ENCODE results near the gene ZNF189.

DNA sequence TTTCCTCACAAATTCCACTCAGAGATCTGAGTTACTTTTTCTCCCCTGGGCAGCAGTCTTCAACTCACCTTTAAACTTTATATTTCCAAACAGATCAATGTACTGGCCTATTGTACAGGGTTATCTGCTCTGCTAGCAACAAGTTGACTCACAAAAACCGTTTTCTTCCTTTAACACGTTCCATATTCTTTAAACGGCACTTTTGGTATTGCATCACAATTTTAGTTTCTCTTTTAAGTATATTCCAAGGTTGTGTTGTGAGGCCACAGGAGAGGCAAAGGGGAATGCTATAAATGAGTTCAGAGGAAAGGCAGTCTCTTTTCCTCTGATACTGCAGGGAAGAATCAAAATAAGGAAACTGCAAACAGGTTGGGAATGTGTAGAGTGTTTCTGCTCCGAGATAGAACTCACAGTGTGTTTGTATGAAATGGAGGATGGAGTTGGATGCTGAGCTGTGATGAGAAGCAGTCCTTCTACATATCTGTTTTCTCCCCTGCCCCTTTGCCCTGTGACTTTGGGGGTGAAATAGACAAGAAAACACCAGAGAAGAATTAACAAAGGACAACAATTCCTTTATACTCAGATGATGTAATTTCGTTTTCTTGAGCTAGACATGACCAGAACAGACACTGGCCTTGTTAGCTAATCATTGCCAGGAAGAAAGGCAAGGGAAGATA is 46.8 kb downstream of the ZNF189 start:
- TF ChIP-seq, protein P1, sequence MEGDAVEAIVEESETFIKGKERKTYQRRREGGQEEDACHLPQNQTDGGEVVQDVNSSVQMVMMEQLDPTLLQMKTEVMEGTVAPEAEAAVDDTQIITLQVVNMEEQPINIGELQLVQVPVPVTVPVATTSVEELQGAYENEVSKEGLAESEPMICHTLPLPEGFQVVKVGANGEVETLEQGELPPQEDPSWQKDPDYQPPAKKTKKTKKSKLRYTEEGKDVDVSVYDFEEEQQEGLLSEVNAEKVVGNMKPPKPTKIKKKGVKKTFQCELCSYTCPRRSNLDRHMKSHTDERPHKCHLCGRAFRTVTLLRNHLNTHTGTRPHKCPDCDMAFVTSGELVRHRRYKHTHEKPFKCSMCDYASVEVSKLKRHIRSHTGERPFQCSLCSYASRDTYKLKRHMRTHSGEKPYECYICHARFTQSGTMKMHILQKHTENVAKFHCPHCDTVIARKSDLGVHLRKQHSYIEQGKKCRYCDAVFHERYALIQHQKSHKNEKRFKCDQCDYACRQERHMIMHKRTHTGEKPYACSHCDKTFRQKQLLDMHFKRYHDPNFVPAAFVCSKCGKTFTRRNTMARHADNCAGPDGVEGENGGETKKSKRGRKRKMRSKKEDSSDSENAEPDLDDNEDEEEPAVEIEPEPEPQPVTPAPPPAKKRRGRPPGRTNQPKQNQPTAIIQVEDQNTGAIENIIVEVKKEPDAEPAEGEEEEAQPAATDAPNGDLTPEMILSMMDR (IDR thresholded peaks at IDR 0.05 in 4 of 5, conservative IDR thresholded peaks at IDR 0.05 in 1 of 5): no peak
- no peak for TF ChIP-seq POLR2A (IDR thresholded peaks at IDR 0.05)
